Epithelial cell of proximal tubule (primary cell): ENCODE measurements around the gene CPA5. TPM values are rescaled to one million over a fixed set of nuclear protein-coding genes. Genes with fewer than 3 reads are reported as not detected.

Source experiments
- DNase-seq: peaks from one replicate; pipeline ENCODE4 v3.0.0-alpha.2; 2011; ENCODE audit warnings: low read depth
- H3K4me3 ChIP-seq: 2 replicates; pipeline ENCODE4 v1.5.1; 2011; ENCODE audit warnings: low read depth, mild to moderate bottlenecking, low read length
- CTCF ChIP-seq: conservative IDR thresholded peaks from 2 replicates; pipeline ENCODE4 v1.5.1; 2012; ENCODE audit warnings: low read depth, mild to moderate bottlenecking, low read length
- total RNA-seq: library from RNA; depleted of rRNA; stranded (reverse); fragments of >200 nt; gene quantifications from 2 replicates; pipeline ENCODE4 v1.2.3, GENCODE V29; 2015

CPA5 gene
- total RNA-seq, 1 donor from 2014 or later = 0.12 TPM

DNA sequence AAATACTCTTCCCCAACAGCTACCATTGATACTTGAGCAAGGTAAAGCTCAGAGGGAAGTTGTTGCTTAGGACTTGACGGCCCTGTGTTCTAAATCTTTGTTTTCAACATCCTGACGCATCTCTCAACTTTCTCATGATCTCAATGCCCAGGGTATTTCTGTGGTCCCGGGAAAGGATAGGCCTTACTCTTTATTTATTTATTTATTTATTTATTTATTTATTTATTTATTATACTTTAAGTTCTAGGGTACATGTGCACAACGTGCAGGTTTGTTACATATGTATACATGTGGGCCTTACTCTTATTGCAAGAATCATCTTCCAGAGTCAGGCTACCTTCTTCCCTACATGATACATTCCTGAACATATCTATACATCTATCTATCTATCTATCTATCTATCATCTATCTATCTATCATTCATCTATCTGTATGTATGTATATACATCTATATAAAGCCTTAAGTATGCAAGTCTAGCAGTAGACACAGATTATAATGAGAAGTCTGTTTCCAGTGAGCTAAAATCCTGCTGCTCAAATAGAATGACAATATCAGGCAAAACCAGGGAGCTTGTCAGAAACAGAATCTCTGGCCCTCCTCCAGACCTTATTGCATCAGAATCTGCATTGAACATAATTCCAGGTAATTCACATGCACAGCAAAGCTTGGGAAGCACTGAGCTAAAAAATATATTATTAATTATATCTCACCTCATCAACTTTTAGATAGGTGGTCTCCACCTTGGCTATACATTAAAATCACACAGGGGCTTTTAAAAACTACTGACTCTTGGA, 12.2 kb upstream of the CPA5 start:
- no peak overlapping the region for H3K4me3 ChIP-seq
- no peak for DNase-seq
- TF ChIP-seq CTCF = no peak

DNA sequence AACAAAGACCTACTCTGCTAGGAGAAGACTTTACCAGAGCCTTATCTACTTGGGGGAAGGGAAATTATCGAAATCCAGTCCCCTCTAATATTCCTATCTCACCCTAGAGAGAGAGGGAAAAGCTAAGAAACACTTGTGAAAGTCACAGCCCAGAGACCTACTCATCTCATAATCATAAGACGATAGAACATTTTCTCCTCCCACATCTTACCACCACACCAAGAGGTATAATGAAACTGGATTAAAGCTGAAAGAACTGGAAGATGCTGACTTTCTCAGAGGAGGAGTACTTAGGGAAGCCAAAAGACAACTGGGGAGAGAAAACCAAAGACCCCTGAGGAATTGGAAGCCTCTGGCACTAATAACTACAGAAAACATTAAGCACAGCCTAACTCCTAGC, 10.8 kb upstream of the CPA5 start:
- no peak overlapping the region for H3K4me3 ChIP-seq
- TF ChIP-seq CTCF = no peak
- no peak for DNase-seq

- TF ChIP-seq CTCF = no peak
- no peak for DNase-seq
- no peak overlapping the region for H3K4me3 ChIP-seq
Observed at GRCh38 chr7:130334274-130334673, 10.3 kb upstream of the CPA5 start.

GRCh38 chr7:130337410-130337971, 7.1 kb upstream of the CPA5 start:
- TF ChIP-seq CTCF = no peak
- no peak overlapping the region for H3K4me3 ChIP-seq
- DNase-seq = no peak

DNA sequence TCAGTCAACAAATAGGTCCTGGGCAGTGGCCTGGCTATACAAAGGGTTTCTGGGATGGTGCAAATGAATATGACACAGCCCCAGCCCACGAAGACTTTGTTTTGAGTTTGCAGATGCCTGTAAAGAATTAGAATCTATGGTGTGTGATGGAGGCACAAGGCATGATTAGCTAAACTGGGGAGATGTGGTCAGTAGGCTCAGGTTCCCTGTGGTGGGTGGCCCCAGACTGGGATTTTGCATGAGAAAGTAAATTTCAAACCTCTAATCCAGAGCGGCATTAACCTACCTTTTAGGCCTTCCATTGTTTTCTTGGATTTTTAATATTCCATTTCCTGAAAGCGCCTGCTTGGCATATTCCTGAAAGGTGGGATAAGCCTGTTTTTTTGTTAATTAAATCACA, 6.4 kb upstream of the CPA5 start:
- DNase-seq = no peak
- no peak for TF ChIP-seq CTCF
- H3K4me3 ChIP-seq = no peak overlapping the region

DNA sequence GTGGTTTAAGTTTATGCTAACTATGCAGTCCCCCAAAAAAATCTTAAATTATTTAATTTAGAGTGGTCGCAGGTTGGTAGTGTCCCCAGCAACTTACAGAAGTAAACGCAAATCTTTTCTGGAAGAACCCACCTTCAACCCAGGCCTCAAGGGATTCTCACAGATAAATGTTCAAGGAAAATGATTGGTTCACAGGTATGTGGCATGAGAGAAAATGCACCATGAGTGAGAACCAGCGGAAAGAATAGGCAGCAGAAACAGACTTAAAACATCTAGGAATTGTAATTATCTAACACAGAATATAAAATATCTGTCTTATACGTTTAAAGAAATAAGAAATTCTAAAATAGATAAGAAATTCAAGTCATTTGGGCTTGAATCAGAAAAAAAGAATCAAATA, 2.7 kb upstream of the CPA5 start:
- no peak for DNase-seq
- no peak for TF ChIP-seq CTCF
- no peak overlapping the region for H3K4me3 ChIP-seq

DNA sequence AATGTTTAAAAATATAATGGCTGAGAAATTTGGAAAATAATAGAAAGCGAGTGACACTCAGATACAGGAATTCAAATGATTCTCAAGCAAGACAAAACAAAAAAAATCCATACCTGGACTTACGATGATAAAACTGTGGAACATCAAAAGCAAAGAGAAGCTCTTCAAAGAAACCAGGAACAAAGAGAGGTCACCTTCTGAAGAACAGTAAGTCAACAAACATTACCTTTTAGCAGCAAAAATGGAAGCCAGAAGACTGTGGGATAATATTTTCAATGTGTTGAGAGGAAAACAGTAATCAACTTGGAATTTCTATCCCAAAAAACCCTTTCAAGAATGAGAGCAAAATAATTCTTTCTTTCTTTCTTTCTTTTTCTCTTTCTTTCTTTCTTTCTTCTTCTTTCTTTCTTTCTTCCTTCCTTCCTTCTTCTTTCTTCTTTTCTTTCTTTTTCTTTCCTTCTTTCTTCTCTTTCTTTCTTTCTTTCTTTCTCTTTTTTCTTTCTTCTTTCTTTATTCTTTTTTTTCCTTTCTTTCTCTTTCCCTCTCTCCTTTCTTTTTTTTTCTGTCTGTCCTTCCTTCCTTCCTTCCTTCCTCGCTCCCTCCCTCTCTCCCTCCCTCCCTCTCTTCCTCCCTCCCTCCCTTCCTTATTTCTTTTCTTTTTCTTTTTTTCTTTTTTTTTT, 1.8 kb upstream of the CPA5 start:
- no peak for TF ChIP-seq CTCF
- no peak for DNase-seq

More for the DNA sequence above, 1.8 kb upstream of the CPA5 start:
- H3K4me3 ChIP-seq = no peak overlapping the region
